ENCODE data around the gene DHDDS.
A peak's percentile ranks its signal among the peaks of the same experiment; 100 is the strongest.
"Not testable (repeated sequence)": the region's sequence is repeated elsewhere in the genome, so short reads cannot be mapped to it uniquely, and the experiment has no call there.

DHDDS gene, protein sequence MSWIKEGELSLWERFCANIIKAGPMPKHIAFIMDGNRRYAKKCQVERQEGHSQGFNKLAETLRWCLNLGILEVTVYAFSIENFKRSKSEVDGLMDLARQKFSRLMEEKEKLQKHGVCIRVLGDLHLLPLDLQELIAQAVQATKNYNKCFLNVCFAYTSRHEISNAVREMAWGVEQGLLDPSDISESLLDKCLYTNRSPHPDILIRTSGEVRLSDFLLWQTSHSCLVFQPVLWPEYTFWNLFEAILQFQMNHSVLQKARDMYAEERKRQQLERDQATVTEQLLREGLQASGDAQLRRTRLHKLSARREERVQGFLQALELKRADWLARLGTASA

DNA sequence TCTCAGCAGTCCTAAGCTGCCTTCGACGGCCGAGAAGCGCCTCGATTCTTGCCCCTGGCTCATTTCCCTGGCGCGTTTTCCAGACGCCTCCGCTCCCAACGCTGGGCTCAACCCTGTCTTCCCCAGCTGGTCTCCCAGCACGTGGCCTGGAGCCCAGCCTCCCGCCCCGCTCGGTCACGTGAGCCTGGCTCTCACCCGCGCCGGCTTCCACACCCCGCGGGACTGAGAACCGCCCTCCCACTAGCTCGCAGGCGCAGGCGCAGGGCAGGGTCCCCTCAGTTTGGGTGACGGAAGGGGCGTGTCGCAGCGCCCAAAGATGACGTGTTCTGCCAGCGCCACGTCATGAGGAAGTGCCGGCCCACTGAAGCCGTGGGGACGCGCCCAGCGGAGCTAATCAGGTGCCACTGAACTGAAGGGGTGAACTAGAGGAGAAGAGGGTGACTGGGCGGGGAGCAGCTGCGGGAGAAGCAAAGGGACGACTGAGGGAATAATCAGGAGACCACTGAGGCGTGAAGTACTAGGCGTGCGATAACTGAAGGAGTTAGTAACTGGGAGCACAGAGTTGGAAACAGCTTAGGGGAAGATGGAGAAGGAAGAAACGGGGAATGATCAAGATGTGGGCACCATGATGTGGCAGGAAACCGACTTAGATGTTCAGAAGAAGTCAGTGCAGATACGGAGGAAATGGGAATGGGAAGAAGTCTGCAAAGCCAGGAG is at the start of gene DHDDS:
DHDDS (plus strand) TSS at position 343 of the 717 bp plus-strand sequence. CDS start 625 bp downstream, outside the sequence.
- DNase-seq = peak; percentile 99

- no peak for DNase-seq
These were observed 48.0 kb upstream of the DHDDS start for GRCh38 chr1:26384076-26384475.

DNA sequence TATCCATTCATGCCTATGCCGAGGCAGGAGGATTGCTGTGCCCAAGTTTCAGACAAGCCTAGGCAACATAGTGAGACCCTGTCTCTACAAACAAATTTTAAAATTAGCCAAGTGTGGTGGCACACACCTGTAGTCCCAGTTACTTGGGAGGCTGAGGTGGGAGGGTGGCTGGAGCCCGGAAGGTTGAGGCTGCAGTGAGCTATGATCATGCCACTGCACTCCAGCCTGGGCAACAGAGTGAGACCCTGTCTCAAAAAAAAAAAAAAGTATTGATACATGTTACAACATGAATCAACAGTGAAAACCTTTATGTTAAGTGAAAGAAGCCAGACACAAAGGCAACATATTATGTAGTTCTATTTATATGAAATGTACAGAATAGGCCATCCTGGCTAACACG is 47.1 kb upstream of the DHDDS start:
- not testable (repeated sequence) for DNase-seq

DNA sequence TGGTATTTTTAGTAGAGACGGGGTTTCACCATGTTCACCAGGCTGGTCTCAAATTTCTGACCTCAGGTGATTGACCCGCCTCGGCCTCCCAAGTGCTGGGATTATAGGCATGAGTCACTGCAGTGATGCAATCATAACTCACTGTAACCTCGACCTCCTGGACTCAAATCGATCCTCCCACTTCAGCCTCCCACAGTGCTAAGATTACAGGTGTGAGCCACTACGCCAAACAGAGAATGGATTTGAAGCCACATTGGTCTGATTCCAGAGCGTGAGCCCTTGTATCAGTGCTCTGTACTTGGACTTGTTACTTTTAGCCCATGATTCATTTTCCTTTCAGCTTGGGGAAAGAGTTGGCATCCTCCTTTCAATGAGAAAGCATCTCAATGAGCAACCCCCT is 44.7 kb upstream of the DHDDS start:
- no peak for DNase-seq

DNA sequence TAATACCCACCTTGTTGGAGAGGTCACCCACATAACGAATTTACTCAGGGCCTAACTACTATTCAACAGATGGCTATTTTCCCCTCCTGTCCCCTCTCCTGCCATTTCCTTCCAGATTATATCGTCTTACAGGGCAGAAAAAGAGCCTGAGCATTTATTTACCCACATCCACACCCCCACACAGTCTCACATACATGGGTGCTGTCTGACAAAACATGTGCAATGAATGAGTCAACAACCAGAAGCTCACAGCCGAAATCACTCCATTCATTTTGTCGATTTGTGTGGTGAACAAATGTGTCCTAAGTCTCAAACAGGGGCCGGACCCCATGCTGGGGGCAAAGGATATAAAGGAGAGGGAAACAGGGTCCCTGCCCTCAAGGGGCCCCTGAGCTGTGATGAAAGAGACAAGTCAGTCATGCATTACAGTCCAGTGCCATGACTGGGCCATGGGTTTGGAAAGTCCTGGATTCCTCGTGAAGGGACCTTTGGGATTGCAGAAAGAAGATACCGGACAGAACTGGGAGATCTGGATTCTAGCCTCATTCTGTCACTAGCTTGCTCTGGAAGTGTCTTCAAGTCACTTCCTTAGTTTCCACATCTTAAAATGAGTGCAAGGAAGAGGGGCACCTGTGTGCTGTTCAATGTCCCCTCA is 43.2 kb upstream of the DHDDS start:
- DNase-seq = no peak

GRCh38 chr1:26389604-26390247 is 42.4 kb upstream of the DHDDS start:
- no peak for DNase-seq

GRCh38 chr1:26391450-26391849 is 40.7 kb upstream of the DHDDS start:
- DNase-seq = peak; percentile 71

DNA sequence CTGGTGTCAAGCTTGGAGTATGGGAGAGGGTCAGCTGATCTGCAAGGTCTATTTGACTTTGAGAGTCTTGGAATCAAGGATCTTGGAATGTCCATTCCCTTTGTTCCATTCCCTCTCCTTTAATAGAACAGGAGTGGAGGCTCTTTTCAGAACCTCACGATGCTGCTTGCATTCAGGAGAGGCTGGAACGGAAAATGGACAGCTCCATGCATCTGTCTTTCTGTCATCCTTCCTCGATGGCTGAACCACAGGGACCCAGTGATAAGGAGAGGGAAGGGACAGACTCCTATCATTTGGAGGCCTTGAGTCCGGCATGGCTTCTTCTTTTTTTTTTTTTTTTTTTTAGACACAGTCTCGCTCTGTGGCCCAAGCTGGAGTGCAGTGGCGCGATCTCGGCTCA is 36.4 kb upstream of the DHDDS start:
- no peak for DNase-seq

GRCh38 chr1:26399034-26399433 is 33.1 kb upstream of the DHDDS start:
- no peak for DNase-seq

GRCh38 chr1:26401891-26402290 is 30.2 kb upstream of the DHDDS start:
- DNase-seq = no peak

GRCh38 chr1:26403656-26404055 is 28.5 kb upstream of the DHDDS start:
- no peak for DNase-seq

- no peak for DNase-seq
These were observed 27.5 kb upstream of the DHDDS start for GRCh38 chr1:26404641-26405040.

DNA sequence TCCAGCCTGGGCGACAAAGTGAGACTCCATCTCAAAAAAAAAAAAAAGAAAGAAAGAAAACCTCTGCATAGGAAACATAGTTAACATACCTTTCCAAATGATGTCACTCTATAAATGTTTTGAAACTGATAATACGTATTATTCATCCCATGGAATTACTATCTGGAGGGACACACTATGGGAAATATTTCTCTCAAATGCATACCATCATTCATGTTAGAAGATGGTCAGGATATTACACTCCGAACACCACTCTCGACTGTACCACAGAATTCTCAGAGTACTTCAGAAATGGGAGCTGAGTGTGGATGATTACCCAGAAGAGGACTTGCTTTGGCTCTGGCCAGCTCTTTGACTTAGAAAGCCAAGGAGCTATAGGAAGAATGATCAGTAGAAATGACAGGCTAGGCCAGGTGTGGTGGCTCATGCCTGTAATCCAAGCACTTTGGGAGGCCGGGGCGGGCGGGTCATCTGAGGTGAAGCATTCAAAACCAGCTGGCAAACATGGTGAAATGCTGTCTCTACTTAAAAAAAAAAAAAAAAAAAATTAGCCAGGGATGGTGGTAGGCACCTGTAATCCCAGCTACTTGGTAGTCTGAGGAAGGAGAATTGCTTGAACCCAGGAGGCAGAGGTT is 26.7 kb upstream of the DHDDS start:
- no peak for DNase-seq

DNA sequence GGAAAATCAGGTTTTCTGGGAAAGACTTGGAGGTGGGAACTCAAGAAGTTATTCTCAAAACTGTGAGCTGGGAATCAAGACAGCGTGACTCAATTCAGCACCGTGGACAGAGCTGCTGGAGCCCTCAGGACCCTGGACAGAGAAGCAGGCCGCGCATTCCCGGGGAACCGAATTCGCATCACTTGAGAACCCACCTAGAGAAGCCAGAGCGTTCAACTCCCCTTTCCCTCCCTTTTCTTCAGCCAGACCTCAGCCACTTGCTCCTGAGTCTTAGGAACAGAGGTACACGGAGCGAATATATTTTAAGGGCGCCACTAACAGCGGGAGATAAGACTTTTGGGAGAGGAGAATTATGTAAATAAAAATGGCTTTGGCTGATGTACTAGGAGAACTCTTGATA is 23.5 kb upstream of the DHDDS start:
- DNase-seq = peak; percentile 91

- no peak for DNase-seq
These were observed 22.8 kb upstream of the DHDDS start for GRCh38 chr1:26409191-26409807.

DNA sequence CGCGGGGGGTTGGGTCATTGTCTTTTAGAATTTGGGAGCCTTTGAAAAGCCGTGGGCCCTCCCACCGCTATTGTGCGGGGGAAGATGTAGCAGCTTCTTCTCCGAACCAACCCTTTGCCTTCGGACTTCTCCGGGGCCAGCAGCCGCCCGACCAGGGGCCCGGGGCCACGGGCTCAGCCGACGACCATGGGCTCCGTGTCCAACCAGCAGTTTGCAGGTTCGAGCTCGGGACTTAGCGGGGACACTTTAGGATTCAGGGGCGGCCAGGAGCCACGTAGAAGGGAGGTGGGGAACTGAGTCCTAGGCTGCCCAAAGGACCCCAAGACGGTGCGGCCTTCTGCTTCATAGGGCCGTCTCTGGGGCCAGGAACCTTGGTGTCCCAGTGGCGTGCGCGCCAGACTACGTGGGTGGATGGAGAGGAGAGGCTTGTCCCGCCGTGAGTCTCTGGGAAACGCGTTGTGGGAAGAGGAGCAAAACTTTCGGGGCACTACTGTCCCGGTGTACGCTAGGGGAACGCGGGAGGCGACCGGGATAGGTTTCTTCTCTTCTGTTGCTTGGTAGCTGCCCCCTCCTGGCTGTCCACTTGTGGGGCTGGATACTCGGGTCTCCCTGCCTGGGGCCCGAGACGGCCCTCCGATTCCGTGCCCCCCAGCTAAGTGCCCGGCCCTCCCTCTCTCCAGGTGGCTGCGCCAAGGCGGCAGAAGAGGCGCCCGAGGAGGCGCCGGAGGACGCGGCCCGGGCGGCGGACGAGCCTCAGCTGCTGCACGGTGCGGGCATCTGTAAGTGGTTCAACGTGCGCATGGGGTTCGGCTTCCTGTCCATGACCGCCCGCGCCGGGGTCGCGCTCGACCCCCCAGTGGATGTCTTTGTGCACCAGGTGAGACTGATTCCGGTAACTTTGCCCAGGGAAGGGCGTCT is 21.2 kb upstream of the DHDDS start, which contains the start of gene LIN28A:
LIN28A (plus strand) TSS at position 112 of the 918 bp plus-strand sequence; CDS start at position 187, 75 bp downstream.
- no peak for DNase-seq

DNA sequence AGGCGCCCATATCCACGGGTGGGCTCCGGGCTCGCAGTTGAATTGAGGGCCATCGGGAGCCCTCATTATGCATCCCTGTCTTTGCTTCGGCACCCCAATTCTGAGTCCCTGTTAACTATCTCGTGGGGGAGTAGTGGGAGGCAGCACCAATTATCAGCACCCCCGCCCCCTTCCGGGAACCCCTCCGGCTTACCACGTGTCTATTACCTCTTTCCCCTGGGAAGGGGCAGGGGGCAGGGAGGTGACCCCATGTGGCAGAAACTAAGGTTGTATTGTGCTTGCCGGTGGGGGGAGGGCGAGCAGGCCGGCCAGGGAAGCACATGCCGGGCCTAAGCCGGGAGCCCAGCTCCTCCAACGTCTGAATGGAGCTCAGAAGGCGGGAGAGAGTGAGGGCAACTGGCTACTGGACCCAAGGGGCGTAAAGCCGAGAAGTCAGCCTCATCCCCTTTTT is 20.5 kb upstream of the DHDDS start:
- no peak for DNase-seq

DNA sequence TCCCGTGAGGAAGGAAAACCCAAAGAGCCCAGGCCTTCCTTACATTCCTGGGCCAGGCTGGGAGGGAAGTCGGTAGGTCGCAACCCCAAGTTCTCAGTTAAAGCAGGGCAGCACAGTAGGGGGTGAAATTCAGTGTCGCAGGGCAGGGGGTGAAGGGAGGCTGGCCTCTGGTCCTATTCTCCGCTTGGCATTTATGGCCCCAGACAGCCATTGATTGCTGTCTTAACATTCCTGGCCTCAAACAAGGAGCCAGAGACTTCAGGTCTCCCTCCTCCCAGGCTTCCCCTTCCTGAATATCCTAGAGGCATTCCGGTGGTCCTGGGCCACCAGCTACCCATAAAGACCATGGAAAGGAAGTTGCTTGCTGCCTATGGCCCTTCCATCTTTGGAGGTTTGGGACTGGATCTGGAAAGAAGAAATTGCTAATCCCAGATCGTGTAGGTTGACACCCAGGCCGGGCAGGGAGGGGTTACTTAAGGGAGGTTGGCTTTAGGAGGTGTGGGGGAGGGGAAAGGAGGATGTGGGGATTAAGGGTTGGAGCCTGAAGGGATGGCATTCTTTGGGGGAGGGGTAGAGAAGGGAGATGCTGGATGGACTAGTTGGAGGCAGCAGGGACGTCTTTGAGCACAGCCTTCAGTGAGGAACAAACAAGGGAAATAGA is 19.8 kb upstream of the DHDDS start:
- DNase-seq = no peak

DNA sequence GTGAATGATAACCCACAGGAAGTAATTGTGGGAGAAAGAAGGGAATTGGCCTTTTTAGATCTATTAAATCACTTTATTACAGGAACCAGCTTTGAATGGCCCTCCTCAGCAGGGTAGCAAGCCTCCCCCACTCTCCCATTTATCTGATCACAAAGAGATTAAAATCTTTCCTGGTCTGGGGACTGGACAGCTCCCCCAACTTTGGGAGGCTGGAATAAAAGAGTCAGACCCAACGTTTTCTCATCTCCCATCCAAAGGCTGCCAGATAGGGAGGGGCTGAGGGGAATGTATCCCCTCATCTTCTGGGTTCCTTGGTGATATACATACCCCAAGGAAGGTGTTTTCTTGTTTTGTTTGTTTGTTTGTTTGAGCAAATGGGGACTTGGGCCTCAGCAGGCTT is 19.1 kb upstream of the DHDDS start:
- DNase-seq = no peak

GRCh38 chr1:26417111-26417759 is 14.9 kb upstream of the DHDDS start:
- peak; percentile 95 for DNase-seq
